ENCODE data around the gene PTPN14.

The PTPN14 gene

DNA sequence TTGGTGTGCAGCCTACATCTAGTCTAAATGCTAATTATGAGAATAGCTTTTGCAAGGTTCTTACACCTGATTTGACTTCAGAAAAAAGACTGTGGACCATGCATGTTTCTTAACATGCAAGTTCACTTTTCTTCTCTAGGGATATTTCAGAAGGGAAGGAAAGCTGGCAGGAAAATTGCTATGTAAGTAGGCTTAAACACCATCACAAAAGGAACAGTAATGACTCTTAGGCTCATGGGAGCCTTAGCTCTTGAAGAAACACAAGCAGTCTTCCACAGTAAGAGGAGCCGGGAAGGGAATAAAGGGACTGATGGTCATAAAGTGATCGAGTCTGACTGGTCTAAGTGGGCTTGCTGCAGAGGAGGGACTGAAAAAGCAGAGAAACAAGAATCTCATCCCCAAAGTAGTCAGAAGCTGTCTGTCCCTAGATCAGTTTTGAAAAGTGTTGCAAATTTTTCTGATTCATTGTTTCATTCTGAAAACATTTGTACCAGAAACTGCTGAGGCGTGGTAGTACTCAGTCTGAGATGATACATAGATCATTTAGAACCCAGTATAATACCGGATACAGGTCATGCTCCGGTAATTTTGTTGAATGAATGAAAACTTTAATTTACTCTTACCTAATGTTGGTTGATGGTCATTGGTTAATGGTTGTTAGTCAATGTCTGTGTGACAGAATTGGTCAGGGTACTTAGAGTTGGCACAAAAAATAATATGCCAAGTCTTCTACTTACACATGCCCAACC lies 229.5 kb downstream of the PTPN14 start:
- ChIA-PET POLR2A (no interaction called here), CTCF (interaction anchor here (1.0 to 2.5 kb wide), 4 partner anchors 9 to 107 kb away, joined by 3 to 10 read pairs (median 4); no protein-coding TSS in a partner anchor)
- TF ChIP-seq FOXK2 (IDR thresholded peaks at IDR 0.05), result no peak
- no peak for DNase-seq (ENCODE audit: extremely low spot score)

- peak; percentile 27; the same call in 1 of the 2 replicates for TF ChIP-seq PKNOX1 (IDR thresholded peaks at IDR 0.05)
- no peak for TF ChIP-seq SP1 (IDR thresholded peaks at IDR 0.05)
- no peak for TF ChIP-seq SUZ12 (IDR thresholded peaks at IDR 0.05)
- TF ChIP-seq ZNF384 (IDR thresholded peaks at IDR 0.05), result no peak
- ChIA-PET CTCF (no interaction called here), POLR2A (no interaction called here)
- no peak for DNase-seq (ENCODE audit: extremely low spot score)
Observed at GRCh38 chr1:214319938-214320337, 231.5 kb downstream of the PTPN14 start.

GRCh38 chr1:214318956-214319736 lies 232.3 kb downstream of the PTPN14 start:
- CTCF ChIA-PET, result interaction anchor here (0.7 kb wide), 1 partner anchor 11 kb away, joined by 3 read pairs; no protein-coding TSS in a partner anchor
- DNase-seq (ENCODE audit: extremely low spot score), result no peak
- POLR2A ChIA-PET, result no interaction called here
- TF ChIP-seq TARDBP (IDR thresholded peaks at IDR 0.05) (no peak), HDGF (IDR thresholded peaks at IDR 0.05; ENCODE audit: borderline replicate concordance) (no peak), FOXM1 (IDR thresholded peaks at IDR 0.05; ENCODE audit: borderline replicate concordance) (no peak), BHLHE40 (IDR thresholded peaks at IDR 0.05; ENCODE audit: borderline replicate concordance) (no peak), NFRKB (IDR thresholded peaks at IDR 0.05) (no peak), FOXK2 (IDR thresholded peaks at IDR 0.05) (no peak), FOXA1 (IDR thresholded peaks at IDR 0.05) (no peak), CTBP1 (IDR thresholded peaks at IDR 0.05; ENCODE audit: borderline replicate concordance) (no peak), ZNF384 (IDR thresholded peaks at IDR 0.05) (no peak), SUZ12 (IDR thresholded peaks at IDR 0.05) (no peak), ELF4 (IDR thresholded peaks at IDR 0.05) (no peak), ARNT (IDR thresholded peaks at IDR 0.05) (no peak), LEF1 (IDR thresholded peaks at IDR 0.05; ENCODE audit: borderline replicate concordance) (no peak), SP1 (IDR thresholded peaks at IDR 0.05) (no peak)

DNA sequence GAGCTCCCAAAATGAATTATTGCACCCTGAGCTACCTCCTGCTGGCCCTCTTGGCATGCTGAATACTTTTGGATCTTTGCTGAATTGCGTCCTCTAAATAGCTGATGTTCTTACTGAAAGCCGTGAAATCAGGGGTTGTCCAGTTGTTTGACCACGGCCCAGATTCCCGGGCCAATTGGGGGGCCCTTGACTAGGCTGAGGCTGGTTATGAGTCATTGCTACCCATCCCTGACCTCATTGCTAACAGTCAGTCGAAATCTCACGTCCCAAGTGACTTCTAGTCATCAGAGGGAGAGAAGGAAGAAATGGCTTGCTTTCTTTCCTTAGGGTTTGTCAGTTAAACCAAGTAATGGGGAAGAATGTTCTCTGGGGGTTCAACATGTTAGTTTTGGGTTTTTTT lies 233.0 kb downstream of the PTPN14 start:
- CTCF ChIA-PET, result interaction anchor here (1.0 kb wide), 1 partner anchor 14 kb away, joined by 4 read pairs; no protein-coding TSS in a partner anchor
- POLR2A ChIA-PET, result interaction anchor here (0.6 kb wide), 1 partner anchor 12 kb away, joined by 3 read pairs; no protein-coding TSS in a partner anchor
- TF ChIP-seq CTBP1 (IDR thresholded peaks at IDR 0.05; ENCODE audit: borderline replicate concordance) (no peak), ELF4 (IDR thresholded peaks at IDR 0.05) (no peak), FOXM1 (IDR thresholded peaks at IDR 0.05; ENCODE audit: borderline replicate concordance) (no peak), L3MBTL2 (conservative IDR thresholded peaks at IDR 0.05) (no peak), BHLHE40 (IDR thresholded peaks at IDR 0.05; ENCODE audit: borderline replicate concordance) (no peak), ZNF384 (IDR thresholded peaks at IDR 0.05) (no peak), FOXA1 (IDR thresholded peaks at IDR 0.05) (no peak), NFRKB (IDR thresholded peaks at IDR 0.05) (no peak), LEF1 (IDR thresholded peaks at IDR 0.05; ENCODE audit: borderline replicate concordance) (no peak), HDGF (IDR thresholded peaks at IDR 0.05; ENCODE audit: borderline replicate concordance) (no peak), PKNOX1 (IDR thresholded peaks at IDR 0.05) (no peak), ARNT (IDR thresholded peaks at IDR 0.05) (no peak), FOXK2 (IDR thresholded peaks at IDR 0.05) (no peak)
- no peak for DNase-seq (ENCODE audit: extremely low spot score)

- TF ChIP-seq CTBP1 (IDR thresholded peaks at IDR 0.05; ENCODE audit: borderline replicate concordance) (no peak), SUZ12 (IDR thresholded peaks at IDR 0.05) (no peak)
Observed at GRCh38 chr1:214317734-214318133, 233.7 kb downstream of the PTPN14 start.

DNA sequence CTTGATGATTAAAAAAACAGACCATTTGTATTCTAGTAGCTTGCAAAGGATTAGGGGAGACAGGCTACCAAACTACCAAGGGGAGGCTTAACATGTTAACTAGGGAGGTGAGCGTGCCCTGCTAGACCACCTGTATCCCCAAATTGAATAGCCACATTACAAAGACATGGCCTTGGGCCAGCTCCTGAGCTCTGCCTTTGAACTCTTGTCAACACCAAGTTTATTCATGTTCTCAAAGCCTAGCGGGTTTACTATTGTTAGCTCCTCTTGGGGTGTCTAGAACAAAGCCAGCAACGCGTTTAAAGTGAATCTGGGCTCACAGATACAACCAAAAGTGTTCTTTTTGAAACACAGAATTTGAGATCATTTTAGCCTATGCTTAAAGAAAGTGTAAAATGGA lies 234.1 kb downstream of the PTPN14 start:
- CTCF ChIA-PET, result interaction anchor here (0.7 to 1.7 kb wide), 4 partner anchors 12 to 303 kb away, joined by 4 to 5 read pairs (median 4); no protein-coding TSS in a partner anchor
- POLR2A ChIA-PET, result no interaction called here
- TF ChIP-seq L3MBTL2 (conservative IDR thresholded peaks at IDR 0.05) (no peak), ZNF384 (IDR thresholded peaks at IDR 0.05) (no peak), HDGF (IDR thresholded peaks at IDR 0.05; ENCODE audit: borderline replicate concordance) (no peak), FOXA1 (IDR thresholded peaks at IDR 0.05) (no peak), NFRKB (IDR thresholded peaks at IDR 0.05) (no peak), SUZ12 (IDR thresholded peaks at IDR 0.05) (no peak), ELF4 (IDR thresholded peaks at IDR 0.05) (no peak), SP1 (IDR thresholded peaks at IDR 0.05) (no peak), BHLHE40 (IDR thresholded peaks at IDR 0.05; ENCODE audit: borderline replicate concordance) (no peak), FOXK2 (IDR thresholded peaks at IDR 0.05) (no peak), FOXM1 (IDR thresholded peaks at IDR 0.05; ENCODE audit: borderline replicate concordance) (no peak), PKNOX1 (IDR thresholded peaks at IDR 0.05) (no peak), ARNT (IDR thresholded peaks at IDR 0.05) (no peak), CTBP1 (IDR thresholded peaks at IDR 0.05; ENCODE audit: borderline replicate concordance) (no peak), TARDBP (IDR thresholded peaks at IDR 0.05) (no peak), LEF1 (IDR thresholded peaks at IDR 0.05; ENCODE audit: borderline replicate concordance) (no peak)
- no peak for DNase-seq (ENCODE audit: extremely low spot score)

More at GRCh38 chr1:214317734-214318133, 233.7 kb downstream of the PTPN14 start:
- CTCF ChIA-PET, result interaction anchor here (0.7 to 1.5 kb wide), 4 partner anchors 11 to 303 kb away, joined by 4 to 5 read pairs (median 4); no protein-coding TSS in a partner anchor
- no peak for DNase-seq (ENCODE audit: extremely low spot score)
- POLR2A ChIA-PET, result interaction anchor here (0.6 kb wide), 1 partner anchor 11 kb away, joined by 3 read pairs; no protein-coding TSS in a partner anchor
